HL-60/S4 treated with retinoic acid at 250 ng/mL for 4 days and 3 days (cell line): ENCODE data around the gene CDC7.

Source experiments
- in situ Hi-C: fragments of 300-500 bp; cut with MboI; formaldehyde crosslinking; loops from 2 replicates; pipeline ENCODE4 v1.7.0; 2022; ENCODE audit warnings: low sequenced_read_pairs

The CDC7 gene

GRCh38 chr1:91545506-91546300 lies 45.1 kb downstream of the CDC7 start:
- in situ Hi-C loops, result no loop called here

- in situ Hi-C loops, result no loop called here
These were observed 45.6 kb downstream of the CDC7 start for GRCh38 chr1:91546301-91546581.

GRCh38 chr1:91546876-91547275 lies 46.2 kb downstream of the CDC7 start:
- in situ Hi-C loops, result no loop called here

- in situ Hi-C loops, result no loop called here
These were observed 47.9 kb downstream of the CDC7 start for GRCh38 chr1:91548376-91549040.

- in situ Hi-C loops, result no loop called here
These were observed 48.5 kb downstream of the CDC7 start for GRCh38 chr1:91549041-91549735.

GRCh38 chr1:91550961-91551360 lies 50.3 kb downstream of the CDC7 start:
- in situ Hi-C loops, result no loop called here

- in situ Hi-C loops, result no loop called here
These were observed 51.4 kb downstream of the CDC7 start for GRCh38 chr1:91552091-91552490.

- in situ Hi-C loops, result no loop called here
These were observed 51.9 kb downstream of the CDC7 start for GRCh38 chr1:91552596-91552995.

GRCh38 chr1:91553177-91553591 lies 52.5 kb downstream of the CDC7 start:
- in situ Hi-C loops, result no loop called here

- in situ Hi-C loops, result no loop called here
These were observed 54.6 kb downstream of the CDC7 start for GRCh38 chr1:91555074-91555730.

- in situ Hi-C loops, result no loop called here
These were observed 55.3 kb downstream of the CDC7 start for GRCh38 chr1:91555821-91556531.

GRCh38 chr1:91556556-91556955 lies 55.9 kb downstream of the CDC7 start:
- in situ Hi-C loops, result no loop called here

GRCh38 chr1:91557039-91557690 lies 56.5 kb downstream of the CDC7 start:
- in situ Hi-C loops, result no loop called here

GRCh38 chr1:91557826-91558225 lies 57.2 kb downstream of the CDC7 start:
- in situ Hi-C loops, result no loop called here

- in situ Hi-C loops, result no loop called here
These were observed 58.5 kb downstream of the CDC7 start for GRCh38 chr1:91559046-91559750.

- in situ Hi-C loops, result no loop called here
These were observed 59.4 kb downstream of the CDC7 start for GRCh38 chr1:91559838-91560565.

- in situ Hi-C loops, result no loop called here
These were observed 64.4 kb downstream of the CDC7 start for GRCh38 chr1:91564888-91565701.

- in situ Hi-C loops, result no loop called here
These were observed 66.9 kb downstream of the CDC7 start for GRCh38 chr1:91567583-91567982.
